Activated naive CD4-positive, alpha-beta T cell treated with anti-CD3 and anti-CD28 coated beads, Interleukin-2, amount 50 U/mL, for 24 hours (primary cell): ENCODE data around the gene CACNG7.
"Not testable (repeated sequence)": the region's sequence is repeated elsewhere in the genome, so short reads cannot be mapped to it uniquely, and the experiment has no call there.

Experiments
- H3K27ac Mint-ChIP-seq: one replicate; pipeline ENCODE4 v1.8.0; 2021; ENCODE audit warnings: mild to moderate bottlenecking, mixed read lengths
- H3K27me3 Mint-ChIP-seq: one replicate; pipeline ENCODE4 v1.8.0; 2021; ENCODE audit warnings: mixed read lengths
- H3K36me3 Mint-ChIP-seq: one replicate; pipeline ENCODE4 v1.8.0; 2021; ENCODE audit warnings: mixed read lengths
- H3K4me1 Mint-ChIP-seq: one replicate; pipeline ENCODE4 v1.8.0; 2021; ENCODE audit warnings: mixed read lengths
- H3K4me3 Mint-ChIP-seq: one replicate; pipeline ENCODE4 v1.8.0; 2021; ENCODE audit warnings: mild to moderate bottlenecking, mixed read lengths
- H3K9me3 Mint-ChIP-seq: one replicate; pipeline ENCODE4 v1.8.0; 2021; ENCODE audit warnings: mixed read lengths

The CACNG7 gene

DNA sequence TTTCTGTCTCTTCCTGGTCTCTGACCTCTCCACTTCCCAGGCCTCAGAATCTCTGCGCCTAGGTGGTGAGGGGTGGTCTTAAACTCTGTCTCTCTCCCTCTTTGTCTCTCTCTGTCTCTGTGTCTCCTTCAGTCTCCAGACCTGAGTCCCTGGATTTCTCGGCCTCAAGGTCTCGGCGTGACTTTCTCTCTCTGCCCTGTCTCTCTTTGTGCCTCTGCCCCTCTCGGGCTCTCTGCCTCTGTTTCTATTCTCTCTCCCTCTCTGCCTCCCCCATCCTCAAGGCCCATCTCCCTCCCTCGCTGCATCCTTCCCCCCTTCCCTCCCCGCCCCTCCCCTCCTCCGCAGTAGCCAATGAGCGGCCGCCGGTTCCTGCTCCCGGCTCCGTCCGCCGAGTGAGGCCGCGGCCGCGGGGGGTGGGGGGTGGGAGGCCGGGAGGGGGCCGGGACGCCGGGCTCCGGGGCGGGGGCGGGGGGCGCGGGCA, at the start of gene CACNG7:
CACNG7 (plus strand) TSS at position 344 of the 481 bp plus-strand sequence. CDS start 3,554 bp downstream, outside the sequence.
- no peaks in the 10 kb centered on the region for H3K9me3 Mint-ChIP-seq
- no peak within 1 kb of the TSS for H3K27ac Mint-ChIP-seq
- H3K4me3 Mint-ChIP-seq = peak within 1 kb of the TSS; percentile 67
- H3K4me1 Mint-ChIP-seq = peaks cover 24% of the 10 kb centered on the region
- H3K27me3 Mint-ChIP-seq = peaks cover 59% of the 10 kb centered on the region
- no peaks in the 10 kb centered on the region for H3K36me3 Mint-ChIP-seq

GRCh38 chr19:53864308-53864836, 44.7 kb upstream of the CACNG7 start:
- Mint-ChIP-seq H3K36me3 (no peaks in the 10 kb centered on the region), H3K27me3 (no peaks in the 10 kb centered on the region), H3K4me3 (no peak overlapping the region), H3K4me1 (peaks cover 29% of the 10 kb centered on the region), H3K9me3 (no peaks in the 10 kb centered on the region), H3K27ac (no peak overlapping the region)

DNA sequence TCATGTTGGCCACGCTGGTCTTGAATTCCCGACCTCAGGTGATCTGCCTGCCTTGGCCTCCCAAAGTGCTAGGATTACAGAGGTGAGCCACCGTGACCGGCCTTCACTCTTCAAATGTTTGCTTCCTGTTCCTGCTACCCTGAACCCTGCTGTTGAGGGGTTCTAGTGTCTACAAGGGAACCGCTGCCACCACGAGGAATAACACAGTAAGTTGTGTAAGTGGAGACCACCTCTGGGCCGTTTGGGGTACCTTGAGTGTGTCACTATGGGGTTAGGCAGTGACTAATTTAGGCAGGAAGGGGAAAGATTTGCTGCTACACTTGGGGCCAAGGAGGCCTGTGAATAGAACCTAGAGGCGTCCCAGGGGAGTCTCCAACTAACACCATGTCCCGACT, 43.6 kb upstream of the CACNG7 start:
- no peaks in the 10 kb centered on the region for H3K36me3 Mint-ChIP-seq
- H3K27ac Mint-ChIP-seq = no peak overlapping the region
- H3K4me1 Mint-ChIP-seq = peaks cover 31% of the 10 kb centered on the region
- peak overlapping the region; percentile 96 for H3K4me3 Mint-ChIP-seq
- no peaks in the 10 kb centered on the region for H3K9me3 Mint-ChIP-seq
- no peaks in the 10 kb centered on the region for H3K27me3 Mint-ChIP-seq

DNA sequence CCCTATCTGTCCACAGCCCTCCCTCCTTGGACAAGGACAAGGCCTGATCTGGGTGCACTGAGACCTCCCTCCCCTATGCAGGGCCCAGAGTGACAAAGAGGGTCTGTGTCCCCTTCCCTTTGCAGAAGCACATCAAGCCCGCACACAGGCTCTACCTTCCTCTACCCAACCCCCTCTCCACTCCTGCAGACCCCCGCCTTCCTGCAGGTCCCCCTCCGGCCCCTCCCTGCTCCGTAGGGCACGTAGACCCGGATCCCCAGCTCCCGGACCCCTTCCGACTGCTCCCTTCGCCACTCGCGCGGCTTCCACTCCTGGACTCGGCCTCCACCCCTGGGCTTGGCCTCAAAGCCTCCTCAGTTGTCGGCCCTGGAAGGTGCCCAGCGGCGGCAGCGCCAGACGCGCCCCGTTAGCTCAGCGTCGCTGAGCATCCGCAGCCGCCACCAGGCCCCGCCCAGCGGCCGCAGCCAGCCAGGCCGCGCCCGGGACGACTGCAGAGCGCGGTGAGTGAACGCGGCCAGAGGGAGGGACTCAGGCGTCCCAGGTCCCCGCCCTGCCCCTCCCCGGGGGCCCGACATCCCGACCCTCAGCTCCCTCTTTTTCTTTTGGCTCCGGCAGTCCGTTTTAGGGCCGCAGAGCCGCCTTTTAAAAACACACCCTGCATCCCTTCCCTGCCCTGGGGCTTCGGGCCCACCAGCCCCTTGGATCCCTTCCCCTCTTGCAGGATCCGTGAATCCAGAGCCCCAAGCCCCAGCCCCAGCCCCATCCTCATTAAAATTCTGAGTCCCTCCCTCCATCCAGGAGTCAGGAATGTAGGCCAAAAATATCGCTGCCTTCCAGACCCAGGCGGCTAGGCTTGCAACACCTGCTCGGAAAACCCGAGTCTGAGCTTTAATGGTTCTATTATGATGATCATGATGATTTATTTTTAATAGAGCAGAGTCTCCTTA, 42.9 kb upstream of the CACNG7 start:
- Mint-ChIP-seq H3K27ac (peak overlapping the region; percentile 83), H3K9me3 (no peaks in the 10 kb centered on the region), H3K4me3 (peak overlapping the region; percentile 96), H3K36me3 (no peaks in the 10 kb centered on the region), H3K4me1 (peaks cover 38% of the 10 kb centered on the region), H3K27me3 (no peaks in the 10 kb centered on the region)

DNA sequence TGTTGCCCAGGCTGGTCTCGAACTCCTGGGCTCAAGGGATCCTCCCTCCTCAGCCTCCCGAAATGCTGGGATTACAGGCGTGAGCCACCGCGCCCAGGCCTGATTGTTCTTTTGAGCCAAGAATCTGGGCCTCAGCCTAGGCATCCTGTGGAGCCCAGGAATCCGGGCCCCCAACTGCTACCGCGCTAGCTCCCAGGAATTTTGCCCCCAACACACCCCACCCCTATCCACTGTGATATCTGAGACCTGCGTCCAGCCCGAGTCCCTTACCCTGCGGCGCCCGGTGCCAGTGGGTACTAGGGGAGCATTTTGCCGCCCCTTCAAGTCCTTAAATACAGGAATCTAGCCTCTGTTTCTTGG, 42.2 kb upstream of the CACNG7 start:
- peaks cover 4% of the 10 kb centered on the region for H3K36me3 Mint-ChIP-seq
- H3K27me3 Mint-ChIP-seq = no peaks in the 10 kb centered on the region
- H3K4me1 Mint-ChIP-seq = peaks cover 44% of the 10 kb centered on the region
- H3K9me3 Mint-ChIP-seq = no peaks in the 10 kb centered on the region
- peak overlapping the region; percentile 90 for H3K27ac Mint-ChIP-seq
- H3K4me3 Mint-ChIP-seq = peak overlapping the region; percentile 96

DNA sequence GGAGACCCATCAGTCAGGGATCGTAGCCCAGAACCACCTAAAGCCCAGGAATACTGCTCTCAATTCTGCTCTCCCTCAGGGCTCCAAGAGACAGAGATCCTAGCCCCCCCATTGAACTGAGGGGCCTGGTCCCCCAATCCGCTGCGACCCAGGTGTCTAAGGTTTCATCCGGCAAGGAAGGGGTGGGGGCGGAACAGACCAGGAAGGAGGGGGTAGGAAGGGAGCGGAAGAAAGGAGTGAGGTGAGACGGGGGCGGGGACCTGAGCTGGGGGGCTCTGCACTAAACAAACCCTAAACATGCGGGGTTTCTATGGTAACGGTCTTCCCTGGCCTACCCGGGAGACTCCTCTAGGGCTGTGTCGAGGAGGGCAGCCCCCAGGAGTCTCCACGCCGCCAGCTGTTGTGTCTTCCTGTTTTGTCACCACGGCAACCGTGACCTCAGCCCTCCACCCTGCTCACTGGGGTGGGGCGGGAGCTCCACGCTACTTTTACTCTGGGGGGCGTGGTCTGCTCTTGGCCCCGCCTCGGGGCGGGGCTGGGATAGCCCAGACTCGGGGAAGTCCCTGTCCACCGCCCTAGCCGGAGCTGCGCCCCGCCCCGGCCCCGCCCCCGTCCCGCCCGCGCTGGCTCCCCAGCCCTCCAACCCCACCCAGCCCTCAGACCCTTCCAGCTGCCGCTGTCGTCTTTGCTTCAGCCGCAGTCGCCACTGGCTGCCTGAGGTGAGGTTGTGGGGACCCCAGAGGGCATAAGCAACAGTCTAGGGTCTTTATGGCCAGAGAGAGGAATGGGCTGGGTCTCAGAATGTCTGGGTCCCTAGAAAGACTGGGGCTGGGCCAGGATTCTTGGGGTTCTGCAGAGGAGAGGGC, 41.6 kb upstream of the CACNG7 start, which contains the start of gene MYADM:
MYADM (plus strand) TSS at position 659 of the 866 bp plus-strand sequence. CDS start 5,647 bp downstream, outside the sequence.
- Mint-ChIP-seq H3K4me1 (peaks cover 44% of the 10 kb centered on the region), H3K4me3 (peak within 1 kb of the TSS; percentile 96), H3K9me3 (no peaks in the 10 kb centered on the region), H3K27ac (peak within 1 kb of the TSS; percentile 90), H3K27me3 (no peaks in the 10 kb centered on the region), H3K36me3 (peaks cover 4% of the 10 kb centered on the region)

- H3K9me3 Mint-ChIP-seq = no peaks in the 10 kb centered on the region
- H3K27me3 Mint-ChIP-seq = no peaks in the 10 kb centered on the region
- H3K4me3 Mint-ChIP-seq = peak overlapping the region; percentile 96
- H3K27ac Mint-ChIP-seq = peak overlapping the region; percentile 84
- H3K4me1 Mint-ChIP-seq = peaks cover 50% of the 10 kb centered on the region
- peaks cover 6% of the 10 kb centered on the region for H3K36me3 Mint-ChIP-seq
Measured at GRCh38 chr19:53868091-53868891, 40.8 kb upstream of the CACNG7 start.

GRCh38 chr19:53868892-53869804, 39.9 kb upstream of the CACNG7 start:
- H3K27ac Mint-ChIP-seq = no peak overlapping the region
- H3K27me3 Mint-ChIP-seq = no peaks in the 10 kb centered on the region
- H3K36me3 Mint-ChIP-seq = peaks cover 14% of the 10 kb centered on the region
- H3K4me1 Mint-ChIP-seq = peaks cover 58% of the 10 kb centered on the region
- H3K4me3 Mint-ChIP-seq = peak overlapping the region; percentile 96
- H3K9me3 Mint-ChIP-seq = no peaks in the 10 kb centered on the region

- H3K27me3 Mint-ChIP-seq, H3K27ac Mint-ChIP-seq, H3K9me3 Mint-ChIP-seq: not testable (repeated sequence)
- peak overlapping the region; percentile 96 for H3K4me3 Mint-ChIP-seq
- peaks cover 66% of the 10 kb centered on the region for H3K4me1 Mint-ChIP-seq
- peaks cover 21% of the 10 kb centered on the region for H3K36me3 Mint-ChIP-seq
Measured at GRCh38 chr19:53869805-53870484, 39.1 kb upstream of the CACNG7 start.

- Mint-ChIP-seq H3K36me3 (peaks cover 21% of the 10 kb centered on the region), H3K4me3 (peak overlapping the region; percentile 64), H3K27ac (peak overlapping the region; percentile 46), H3K27me3 (no peaks in the 10 kb centered on the region), H3K9me3 (no peaks in the 10 kb centered on the region), H3K4me1 (peaks cover 68% of the 10 kb centered on the region)
Measured at GRCh38 chr19:53870485-53870844, 38.6 kb upstream of the CACNG7 start.

- H3K27ac Mint-ChIP-seq = no peak overlapping the region
- peaks cover 21% of the 10 kb centered on the region for H3K36me3 Mint-ChIP-seq
- peaks cover 70% of the 10 kb centered on the region for H3K4me1 Mint-ChIP-seq
- H3K27me3 Mint-ChIP-seq = no peaks in the 10 kb centered on the region
- peak overlapping the region; percentile 31 for H3K4me3 Mint-ChIP-seq
- no peaks in the 10 kb centered on the region for H3K9me3 Mint-ChIP-seq
Measured at GRCh38 chr19:53871454-53871853, 37.6 kb upstream of the CACNG7 start.

DNA sequence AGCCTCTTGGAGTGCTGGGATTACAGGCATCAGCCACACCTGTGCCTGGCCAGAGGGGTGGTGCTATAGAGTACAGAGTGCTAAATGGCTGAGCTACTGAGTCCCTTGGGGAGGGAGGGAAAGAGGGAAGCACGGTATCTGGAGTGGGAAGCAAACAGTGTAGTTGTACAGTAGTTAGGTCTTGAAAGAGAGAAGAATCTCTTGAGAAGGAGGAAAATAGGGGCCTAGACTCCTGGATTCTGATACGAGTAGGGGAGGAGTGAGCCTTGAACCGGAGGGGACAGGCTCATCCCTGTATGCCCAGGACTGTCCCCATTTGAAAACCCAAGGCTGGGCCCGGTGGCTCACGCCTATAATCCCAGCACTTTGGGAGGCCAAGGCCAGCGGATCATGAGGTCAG, 36.3 kb upstream of the CACNG7 start:
- peaks cover 71% of the 10 kb centered on the region for H3K4me1 Mint-ChIP-seq
- no peak overlapping the region for H3K27ac Mint-ChIP-seq
- H3K36me3 Mint-ChIP-seq = peaks cover 24% of the 10 kb centered on the region
- H3K27me3 Mint-ChIP-seq = no peaks in the 10 kb centered on the region
- H3K4me3 Mint-ChIP-seq = no peak overlapping the region
- no peaks in the 10 kb centered on the region for H3K9me3 Mint-ChIP-seq

GRCh38 chr19:53873773-53874605, 35.1 kb upstream of the CACNG7 start:
- H3K27ac Mint-ChIP-seq = peak overlapping the region; percentile 53
- no peaks in the 10 kb centered on the region for H3K9me3 Mint-ChIP-seq
- H3K4me3 Mint-ChIP-seq = peak overlapping the region; percentile 64
- H3K4me1 Mint-ChIP-seq = peaks cover 71% of the 10 kb centered on the region
- H3K27me3 Mint-ChIP-seq = no peaks in the 10 kb centered on the region
- peaks cover 24% of the 10 kb centered on the region for H3K36me3 Mint-ChIP-seq
